KMS-11 (cell line): Measurements from ENCODE around the gene IGF1.

ENCODE experiments used
- H2AFZ ChIP-seq: fragments of 200-600 bp; sonication (generic); 2 replicates; pipeline ENCODE4 v1.6.1; 2016; ENCODE audit warnings: antibody characterized with exemption, mixed run types, low read depth
- H3K27ac ChIP-seq: fragments of 200-600 bp; sonication (generic); 2 replicates; pipeline ENCODE4 v1.6.1; 2016; ENCODE audit warnings: mild to moderate bottlenecking, mixed run types
- H3K27me3 ChIP-seq: fragments of 200-600 bp; sonication (generic); 2 replicates; pipeline ENCODE4 v1.6.1; 2017; ENCODE audit warnings: mild to moderate bottlenecking, low read depth, mixed run types, moderate library complexity; ENCODE audit not compliant: insufficient read depth
- H3K36me3 ChIP-seq: fragments of 200-600 bp; sonication (generic); 2 replicates; pipeline ENCODE4 v1.6.1; 2017; ENCODE audit warnings: mild to moderate bottlenecking, mixed run types; ENCODE audit not compliant: insufficient read depth
- H3K4me1 ChIP-seq: fragments of 200-600 bp; sonication (generic); 2 replicates; pipeline ENCODE4 v1.6.1; 2016; ENCODE audit warnings: mild to moderate bottlenecking, low read depth, mixed run types; ENCODE audit not compliant: poor library complexity, severe bottlenecking
- H3K4me2 ChIP-seq: fragments of 200-600 bp; sonication (generic); 2 replicates; pipeline ENCODE4 v1.7.0; 2016; ENCODE audit warnings: mild to moderate bottlenecking, mixed run types
- H3K4me3 ChIP-seq: fragments of 200-600 bp; sonication (generic); IDR thresholded peaks from 2 replicates; pipeline ENCODE4 v1.6.1; 2017; ENCODE audit warnings: low read depth, low read length, mixed read lengths; ENCODE audit not compliant: insufficient read depth
- H3K79me2 ChIP-seq: fragments of 200-600 bp; sonication (generic); 2 replicates; pipeline ENCODE4 v1.6.1; 2016; ENCODE audit warnings: low read depth, mixed run types; ENCODE audit not compliant: insufficient read depth
- H3K9ac ChIP-seq: fragments of 200-600 bp; sonication (generic); 2 replicates; pipeline ENCODE4 v1.6.1; 2016; ENCODE audit warnings: mild to moderate bottlenecking, mixed run types
- H4K20me1 ChIP-seq: fragments of 200-600 bp; sonication (generic); 2 replicates; pipeline ENCODE4 v1.6.1; 2016; ENCODE audit warnings: mild to moderate bottlenecking, mixed run types; ENCODE audit not compliant: insufficient read depth
- TF ChIP-seq, protein P1 (sequence below): fragments of 200-600 bp; sonication (generic); conservative IDR thresholded peaks from 2 replicates; pipeline ENCODE4 v1.6.1; 2017; ENCODE audit warnings: low read depth, mild to moderate bottlenecking, antibody characterized with exemption, low read length, moderate library complexity, mixed read lengths

Gene IGF1

DNA sequence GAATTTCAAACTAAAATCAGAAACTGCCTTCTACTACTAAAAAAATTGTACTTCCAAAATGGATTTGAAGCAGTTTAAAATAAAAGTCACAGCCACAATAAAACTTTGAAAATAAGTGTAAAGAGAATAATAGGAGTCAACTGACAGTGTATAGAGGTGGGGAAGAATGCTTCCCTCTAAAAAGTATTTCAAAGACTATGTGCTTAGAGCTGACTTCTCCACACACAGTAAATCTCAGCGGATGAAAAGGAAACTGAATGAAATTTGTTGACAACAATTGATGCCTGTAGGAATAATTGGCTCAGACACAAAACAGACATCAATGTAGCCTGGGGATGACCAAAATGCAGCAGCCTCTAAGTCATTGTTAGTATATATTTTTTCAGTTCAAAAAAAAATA lies 7.9 kb downstream of the IGF1 start:
- no peaks in the 10 kb centered on the region for H4K20me1 ChIP-seq
- no peak overlapping the region for H3K4me3 ChIP-seq
- H3K27me3 ChIP-seq = no peaks in the 10 kb centered on the region
- no peak overlapping the region for H3K9ac ChIP-seq
- no peak overlapping the region for H3K27ac ChIP-seq
- peaks cover 6% of the 10 kb centered on the region for H3K4me1 ChIP-seq
- no peak overlapping the region for H3K4me2 ChIP-seq
- no peak overlapping the region for H2AFZ ChIP-seq
- H3K79me2 ChIP-seq = no peaks in the 10 kb centered on the region
- no peaks in the 10 kb centered on the region for H3K36me3 ChIP-seq
- TF ChIP-seq, protein P1, sequence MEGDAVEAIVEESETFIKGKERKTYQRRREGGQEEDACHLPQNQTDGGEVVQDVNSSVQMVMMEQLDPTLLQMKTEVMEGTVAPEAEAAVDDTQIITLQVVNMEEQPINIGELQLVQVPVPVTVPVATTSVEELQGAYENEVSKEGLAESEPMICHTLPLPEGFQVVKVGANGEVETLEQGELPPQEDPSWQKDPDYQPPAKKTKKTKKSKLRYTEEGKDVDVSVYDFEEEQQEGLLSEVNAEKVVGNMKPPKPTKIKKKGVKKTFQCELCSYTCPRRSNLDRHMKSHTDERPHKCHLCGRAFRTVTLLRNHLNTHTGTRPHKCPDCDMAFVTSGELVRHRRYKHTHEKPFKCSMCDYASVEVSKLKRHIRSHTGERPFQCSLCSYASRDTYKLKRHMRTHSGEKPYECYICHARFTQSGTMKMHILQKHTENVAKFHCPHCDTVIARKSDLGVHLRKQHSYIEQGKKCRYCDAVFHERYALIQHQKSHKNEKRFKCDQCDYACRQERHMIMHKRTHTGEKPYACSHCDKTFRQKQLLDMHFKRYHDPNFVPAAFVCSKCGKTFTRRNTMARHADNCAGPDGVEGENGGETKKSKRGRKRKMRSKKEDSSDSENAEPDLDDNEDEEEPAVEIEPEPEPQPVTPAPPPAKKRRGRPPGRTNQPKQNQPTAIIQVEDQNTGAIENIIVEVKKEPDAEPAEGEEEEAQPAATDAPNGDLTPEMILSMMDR = no peak

DNA sequence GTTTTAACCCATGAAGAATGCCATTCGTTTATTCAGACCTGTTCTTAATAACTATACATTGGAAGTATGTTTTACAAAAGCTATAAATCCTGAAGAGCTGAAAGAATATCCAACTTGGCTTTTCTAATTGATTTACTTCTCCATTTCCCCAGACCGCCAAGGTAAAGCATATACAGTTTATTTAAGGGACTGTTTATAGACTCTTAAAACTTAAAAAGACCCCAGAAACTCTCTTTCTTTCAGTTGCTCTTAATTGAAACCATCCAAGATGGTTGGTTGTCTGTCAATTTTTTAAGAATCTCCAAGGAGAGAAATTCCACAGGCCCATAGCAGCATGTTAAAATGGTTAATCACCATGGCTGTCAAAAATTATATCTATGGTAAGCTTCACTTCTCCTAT lies 8.8 kb downstream of the IGF1 start:
- no peak overlapping the region for H3K4me2 ChIP-seq
- no peak overlapping the region for H3K27ac ChIP-seq
- no peak overlapping the region for H3K9ac ChIP-seq
- no peaks in the 10 kb centered on the region for H3K27me3 ChIP-seq
- no peaks in the 10 kb centered on the region for H4K20me1 ChIP-seq
- no peaks in the 10 kb centered on the region for H3K4me1 ChIP-seq
- TF ChIP-seq, protein P1 = no peak
- no peak overlapping the region for H2AFZ ChIP-seq
- H3K4me3 ChIP-seq = no peak overlapping the region
- no peaks in the 10 kb centered on the region for H3K79me2 ChIP-seq
- no peaks in the 10 kb centered on the region for H3K36me3 ChIP-seq

DNA sequence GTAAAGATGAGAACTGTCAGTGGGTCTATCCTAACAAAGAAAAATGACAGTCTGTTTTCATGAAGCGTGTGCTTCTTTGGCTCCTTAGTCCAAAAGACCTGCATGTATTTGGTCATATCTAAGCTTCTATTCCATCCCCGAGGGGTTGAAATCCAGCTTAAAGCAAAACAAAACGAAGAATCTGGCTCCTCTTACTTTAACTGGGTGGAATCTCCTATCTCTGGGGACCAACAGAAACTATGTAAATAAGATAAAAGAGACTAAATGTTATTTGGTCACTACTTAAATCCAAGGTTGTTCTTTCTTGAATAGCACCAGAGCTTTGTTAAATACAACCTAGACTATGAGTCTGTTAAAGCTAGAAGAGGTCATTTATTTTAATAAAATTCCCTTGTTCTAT lies 9.4 kb downstream of the IGF1 start:
- Histone ChIP-seq H3K27me3 (no peaks in the 10 kb centered on the region), H3K4me2 (no peak overlapping the region), H3K4me1 (no peaks in the 10 kb centered on the region), H2AFZ (no peak overlapping the region), H3K36me3 (no peaks in the 10 kb centered on the region), H3K79me2 (no peaks in the 10 kb centered on the region), H3K4me3 (no peak overlapping the region), H3K9ac (no peak overlapping the region), H3K27ac (no peak overlapping the region), H4K20me1 (no peaks in the 10 kb centered on the region)
- TF ChIP-seq, protein P1 = no peak

DNA sequence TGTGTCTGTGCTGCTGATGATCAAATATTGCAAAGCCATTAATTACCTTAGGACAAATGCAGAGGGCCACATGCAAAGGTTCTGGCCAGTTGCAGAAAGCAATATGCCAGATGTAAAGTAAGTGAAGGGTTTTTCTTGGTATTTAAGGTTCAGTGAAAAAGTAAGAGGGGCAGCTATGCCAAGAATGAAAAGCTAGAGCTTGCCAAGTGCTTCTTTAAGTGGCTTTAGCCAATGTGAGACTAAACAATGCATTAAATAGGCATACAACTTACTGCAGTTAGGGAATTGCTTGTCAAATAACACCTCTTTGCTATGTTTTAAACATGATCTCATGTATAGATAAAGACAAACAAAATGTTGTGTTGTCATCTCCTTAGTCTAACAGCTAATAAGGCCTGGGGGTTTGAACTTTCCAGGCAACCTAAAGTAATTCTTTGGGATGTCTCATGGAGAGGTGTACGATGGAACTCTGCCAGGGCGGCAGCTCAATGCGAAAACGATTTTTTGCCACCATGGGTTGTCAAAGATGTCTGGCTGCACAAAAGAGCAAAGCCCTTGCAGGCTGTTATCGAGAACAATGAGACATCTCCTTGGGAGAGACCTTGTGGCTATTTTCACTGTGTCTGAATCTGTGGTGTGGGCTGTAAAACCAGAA lies 12.0 kb downstream of the IGF1 start:
- no peaks in the 10 kb centered on the region for H3K36me3 ChIP-seq
- no peaks in the 10 kb centered on the region for H3K4me1 ChIP-seq
- no peak overlapping the region for H2AFZ ChIP-seq
- H3K4me2 ChIP-seq = no peak overlapping the region
- H3K4me3 ChIP-seq = no peak overlapping the region
- no peaks in the 10 kb centered on the region for H3K79me2 ChIP-seq
- no peak overlapping the region for H3K27ac ChIP-seq
- H3K9ac ChIP-seq = no peak overlapping the region
- no peaks in the 10 kb centered on the region for H4K20me1 ChIP-seq
- H3K27me3 ChIP-seq = no peaks in the 10 kb centered on the region
- TF ChIP-seq, protein P1 = no peak
